Astrocyte (in vitro differentiated cells and primary cell): ENCODE results near the gene RHOG. TPM values are rescaled to one million over a fixed set of nuclear protein-coding genes. Genes with fewer than 3 reads are reported as not detected.

Experiments used
- DNase-seq: peaks from one replicate; pipeline ENCODE4 v3.0.0-alpha.2; 2010; ENCODE audit warnings: low read depth
- FAIRE-seq: peaks from 2 replicates; lab custom pipeline; 2011; peaks lifted over from hg19 to GRCh38; lab: Jason Lieb, UNC
- H2AFZ ChIP-seq: 2 replicates; pipeline ENCODE4 v1.6.0; 2012; ENCODE audit warnings: low read depth, low read length, inconsistent platforms
- H3K27ac ChIP-seq: 2 replicates; pipeline ENCODE4 v1.5.1; 2011; ENCODE audit warnings: low read depth, low read length, inconsistent platforms
- H3K27me3 ChIP-seq: 2 replicates; pipeline ENCODE4 v1.6.0; 2011; ENCODE audit warnings: low read length, inconsistent platforms; ENCODE audit not compliant: insufficient read depth
- H3K36me3 ChIP-seq: 2 replicates; pipeline ENCODE4 v1.5.1; 2011; ENCODE audit warnings: low read length, inconsistent platforms; ENCODE audit not compliant: insufficient read depth
- H3K4me1 ChIP-seq: 2 replicates; pipeline ENCODE4 v1.5.1; 2011; ENCODE audit warnings: low read length, inconsistent platforms; ENCODE audit not compliant: insufficient read depth
- H3K4me2 ChIP-seq: 2 replicates; pipeline ENCODE4 v1.6.0; 2012; ENCODE audit warnings: low read length, inconsistent platforms
- H3K4me3 ChIP-seq: 2 replicates; pipeline ENCODE4 v1.5.1; 2011; ENCODE audit warnings: low read depth, mild to moderate bottlenecking, low read length, inconsistent platforms; ENCODE audit not compliant: insufficient read depth
- H3K79me2 ChIP-seq: 2 replicates; pipeline ENCODE4 v1.6.0; 2012; ENCODE audit warnings: mild to moderate bottlenecking, low read length, inconsistent platforms; ENCODE audit not compliant: insufficient read depth
- H3K9ac ChIP-seq: 2 replicates; pipeline ENCODE4 v1.6.0; 2012; ENCODE audit warnings: mild to moderate bottlenecking, low read length, inconsistent platforms
- H3K9me3 ChIP-seq: 2 replicates; pipeline ENCODE4 v1.5.1; 2012; ENCODE audit warnings: low read depth, mild to moderate bottlenecking, low read length, inconsistent platforms; ENCODE audit not compliant: insufficient read depth
- H4K20me1 ChIP-seq: 2 replicates; pipeline ENCODE4 v1.6.0; 2012; ENCODE audit warnings: low read length, inconsistent platforms; ENCODE audit not compliant: insufficient read depth
- H3K27ac Mint-ChIP-seq: one replicate; pipeline ENCODE4 v1.8.0; 2021; ENCODE audit warnings: mild to moderate bottlenecking, mixed read lengths; ENCODE audit not compliant: unreplicated experiment
- H3K27me3 Mint-ChIP-seq: one replicate; pipeline ENCODE4 v1.8.0; 2021; ENCODE audit warnings: low read depth, mixed read lengths; ENCODE audit not compliant: unreplicated experiment
- H3K36me3 Mint-ChIP-seq: one replicate; pipeline ENCODE4 v1.8.0; 2021; ENCODE audit warnings: low read depth, mixed read lengths; ENCODE audit not compliant: unreplicated experiment
- H3K4me1 Mint-ChIP-seq: one replicate; pipeline ENCODE4 v1.8.0; 2021; ENCODE audit warnings: low read depth, mixed read lengths; ENCODE audit not compliant: unreplicated experiment
- H3K4me3 Mint-ChIP-seq: one replicate; pipeline ENCODE4 v1.8.0; 2021; ENCODE audit warnings: mild to moderate bottlenecking, moderate library complexity, mixed read lengths; ENCODE audit not compliant: unreplicated experiment
- H3K9me3 Mint-ChIP-seq: one replicate; pipeline ENCODE4 v1.8.0; 2021; ENCODE audit warnings: mild to moderate bottlenecking, mixed read lengths; ENCODE audit not compliant: unreplicated experiment
- CTCF ChIP-seq: IDR thresholded peaks from 2 replicates; pipeline ENCODE4 v1.5.1; 2011; ENCODE audit warnings: low read depth, mild to moderate bottlenecking, inconsistent platforms, low read length, moderate library complexity; ENCODE audit not compliant: insufficient read depth
- EZH2 ChIP-seq: IDR thresholded peaks from 2 replicates; pipeline ENCODE4 v1.6.1; 2012; ENCODE audit warnings: mild to moderate bottlenecking, low read length, inconsistent platforms; ENCODE audit not compliant: insufficient read depth
- total RNA-seq: library from RNA; stranded (reverse); gene quantifications from 2 replicates; pipeline ENCODE4 v1.2.1, GENCODE V29; 2021

RHOG gene
- total RNA-seq, 1 donor from 2014 or later, result 54.5 TPM

GRCh38 chr11:3880724-3881123, 40.0 kb upstream of the RHOG start:
- H3K36me3 ChIP-seq, result no peaks in the 10 kb centered on the region
- no peaks in the 10 kb centered on the region for H3K27me3 ChIP-seq
- FAIRE-seq (no peak), DNase-seq (no peak)
- peaks cover 4% of the 10 kb centered on the region for H3K79me2 ChIP-seq
- Mint-ChIP-seq H3K4me3 (no peak overlapping the region), H3K27me3 (no peaks in the 10 kb centered on the region), H3K27ac (no peak overlapping the region), H3K36me3 (no peaks in the 10 kb centered on the region), H3K9me3 (peaks cover 3% of the 10 kb centered on the region), H3K4me1 (peaks cover 12% of the 10 kb centered on the region)
- peaks cover 8% of the 10 kb centered on the region for H3K4me1 ChIP-seq
- peaks cover 2% of the 10 kb centered on the region for H4K20me1 ChIP-seq
- TF ChIP-seq CTCF, result no peak
- no peak for TF ChIP-seq EZH2
- H3K4me2 ChIP-seq, result peak overlapping the region; percentile 44
- no peak overlapping the region for H3K9ac ChIP-seq
- H3K4me3 ChIP-seq, result no peak overlapping the region
- no peak overlapping the region for H3K27ac ChIP-seq
- H3K9me3 ChIP-seq, result no peaks in the 10 kb centered on the region
- peak overlapping the region; percentile 39 for H2AFZ ChIP-seq

- TF ChIP-seq EZH2 (no peak), CTCF (no peak)
- Histone ChIP-seq H2AFZ (no peak overlapping the region), H3K27ac (no peak overlapping the region), H4K20me1 (no peaks in the 10 kb centered on the region), H3K9ac (no peak overlapping the region), H3K27me3 (no peaks in the 10 kb centered on the region), H3K79me2 (peaks cover 4% of the 10 kb centered on the region), H3K4me2 (no peak overlapping the region), H3K36me3 (no peaks in the 10 kb centered on the region), H3K9me3 (no peaks in the 10 kb centered on the region), H3K4me1 (peaks cover 5% of the 10 kb centered on the region), H3K4me3 (no peak overlapping the region)
- DNase-seq (no peak), FAIRE-seq (no peak)
- H3K4me3 Mint-ChIP-seq, result no peak overlapping the region
- peaks cover 12% of the 10 kb centered on the region for H3K4me1 Mint-ChIP-seq
- no peak overlapping the region for H3K27ac Mint-ChIP-seq
- H3K36me3 Mint-ChIP-seq, result no peaks in the 10 kb centered on the region
- H3K9me3 Mint-ChIP-seq, result peaks cover 3% of the 10 kb centered on the region
- H3K27me3 Mint-ChIP-seq, result no peaks in the 10 kb centered on the region
Observed at GRCh38 chr11:3879967-3880542, 39.3 kb upstream of the RHOG start.

- H3K27ac Mint-ChIP-seq, result no peak overlapping the region
- Histone ChIP-seq H3K27ac (no peak overlapping the region), H3K4me2 (no peak overlapping the region), H3K4me3 (no peak overlapping the region), H3K9ac (no peak overlapping the region), H3K9me3 (no peaks in the 10 kb centered on the region), H3K36me3 (no peaks in the 10 kb centered on the region), H4K20me1 (peaks cover under 1% of the 10 kb centered on the region), H3K79me2 (peaks cover 4% of the 10 kb centered on the region), H3K4me1 (peaks cover 5% of the 10 kb centered on the region), H3K27me3 (no peaks in the 10 kb centered on the region), H2AFZ (no peak overlapping the region)
- no peaks in the 10 kb centered on the region for H3K36me3 Mint-ChIP-seq
- TF ChIP-seq EZH2 (no peak), CTCF (no peak)
- no peak for DNase-seq
- H3K4me1 Mint-ChIP-seq, result peaks cover 12% of the 10 kb centered on the region
- FAIRE-seq, result no peak
- H3K27me3 Mint-ChIP-seq, result no peaks in the 10 kb centered on the region
- H3K9me3 Mint-ChIP-seq, result peaks cover 3% of the 10 kb centered on the region
- H3K4me3 Mint-ChIP-seq, result no peak overlapping the region
Observed at GRCh38 chr11:3879216-3879966, 38.6 kb upstream of the RHOG start.
